OCI-M1 (cell line): Measurements from ENCODE around the gene UBE2E1.
A peak's percentile ranks its signal among the peaks of the same experiment; 100 is the strongest.

Experiments
- DNase-seq: peaks from one replicate; lab custom pipeline; 2025; lab: John Stamatoyannopoulos, UW

Gene UBE2E1

DNA sequence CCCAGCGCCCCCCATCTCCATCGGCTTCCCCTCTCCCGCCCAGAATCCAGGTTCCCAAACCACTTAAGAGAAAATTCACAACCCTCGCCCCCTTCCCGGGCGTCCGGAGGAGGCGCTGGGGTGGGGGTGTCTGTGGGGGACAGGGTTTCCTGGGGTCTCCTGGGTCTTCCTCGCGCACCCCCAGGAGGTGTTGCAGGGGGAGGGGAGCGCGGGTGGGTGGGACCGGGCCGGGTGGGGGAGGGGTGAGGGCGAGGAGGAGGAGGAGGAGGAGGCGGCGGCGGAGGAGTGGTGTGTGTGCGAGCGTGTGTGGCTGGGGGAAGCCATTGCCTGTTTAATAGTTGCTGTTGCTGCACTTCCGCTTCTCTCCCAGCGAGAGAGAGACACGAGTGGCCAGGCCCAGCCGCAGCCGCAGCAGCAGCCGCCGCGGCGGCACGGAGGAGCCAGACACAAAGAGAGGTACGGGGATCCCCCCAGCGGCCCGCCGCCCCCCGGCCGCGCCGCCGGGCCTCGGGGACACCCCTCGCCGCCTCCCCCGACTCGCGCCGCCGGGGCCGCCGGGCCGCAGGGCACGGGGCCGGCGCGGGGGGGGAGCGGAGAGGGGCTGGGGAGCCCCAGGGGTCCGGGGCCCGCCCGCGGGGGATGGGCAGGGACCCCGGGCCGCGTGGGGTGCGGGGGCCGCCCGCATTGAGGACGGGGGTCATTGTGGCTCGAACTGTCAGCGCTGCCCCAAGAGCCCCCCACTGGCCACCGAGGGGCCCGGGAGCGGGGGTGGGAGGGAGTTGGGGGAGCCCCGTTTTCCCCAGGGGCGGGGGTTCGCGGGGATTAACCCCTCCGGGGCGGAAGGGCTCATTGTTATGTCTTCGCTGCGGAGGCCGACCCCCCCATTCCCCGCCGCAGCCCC lies at the start of gene UBE2E1:
Gene UBE2E1 (plus strand): TSS at position 323 of the 901 bp plus-strand sequence. CDS start 1,315 bp downstream, outside the sequence.
- DNase-seq, result peak; percentile 78

DNA sequence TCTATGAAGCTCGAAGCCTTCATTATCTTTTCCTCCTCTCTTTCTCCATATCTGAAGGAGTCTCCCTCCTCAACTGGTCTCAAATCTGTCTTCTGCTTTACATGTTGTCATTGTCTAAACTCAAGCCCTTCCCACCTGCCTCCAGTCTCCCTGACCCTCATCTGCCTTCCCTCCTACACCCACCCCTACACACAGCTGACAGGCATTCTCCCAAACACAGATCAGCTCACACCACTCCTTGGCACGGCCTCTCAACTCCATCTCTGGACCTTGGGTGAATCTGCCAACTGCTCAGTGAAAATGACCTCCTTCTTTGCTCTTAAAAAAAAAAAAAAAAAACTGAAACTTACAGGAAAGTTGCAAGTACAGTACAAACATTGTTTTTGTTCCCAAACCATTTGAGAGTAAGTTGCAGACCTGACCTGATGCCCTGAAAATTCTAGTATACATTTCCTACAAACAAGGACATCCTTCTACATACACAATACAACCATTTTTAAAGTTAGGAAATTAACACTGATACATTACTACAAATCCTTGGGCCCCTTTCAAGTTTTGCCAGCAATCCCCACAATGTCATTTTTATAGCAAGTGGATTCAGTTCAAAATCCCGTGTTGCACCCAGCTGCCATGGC lies 49.4 kb upstream of the UBE2E1 start:
- no peak for DNase-seq

DNA sequence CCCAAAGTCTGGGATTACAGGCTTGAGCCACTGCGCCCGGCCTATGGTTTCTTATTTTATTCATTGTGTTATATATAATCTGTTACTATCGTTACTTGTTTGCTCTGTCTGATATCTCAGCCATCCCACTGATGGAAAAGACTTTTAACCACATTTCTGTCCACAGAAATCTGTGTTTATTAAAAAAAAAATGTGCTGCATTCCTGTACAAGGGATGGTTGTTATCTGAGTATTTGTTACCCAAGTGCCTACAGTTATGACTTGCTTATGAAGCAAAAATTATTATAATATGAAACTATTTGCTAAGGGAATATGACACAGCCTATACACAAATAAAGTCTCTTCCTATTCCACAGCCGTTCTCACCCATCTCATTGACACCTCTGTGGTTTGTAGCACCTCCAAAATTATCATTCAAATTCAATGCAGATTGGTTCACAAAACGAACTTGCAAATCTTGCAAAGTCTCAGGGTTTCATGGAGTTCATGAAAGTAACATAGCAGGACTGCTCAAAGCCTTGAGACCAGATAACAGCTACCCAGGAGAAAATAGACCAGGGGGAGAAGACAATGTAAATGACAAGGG lies 47.4 kb upstream of the UBE2E1 start:
- no peak for DNase-seq

DNA sequence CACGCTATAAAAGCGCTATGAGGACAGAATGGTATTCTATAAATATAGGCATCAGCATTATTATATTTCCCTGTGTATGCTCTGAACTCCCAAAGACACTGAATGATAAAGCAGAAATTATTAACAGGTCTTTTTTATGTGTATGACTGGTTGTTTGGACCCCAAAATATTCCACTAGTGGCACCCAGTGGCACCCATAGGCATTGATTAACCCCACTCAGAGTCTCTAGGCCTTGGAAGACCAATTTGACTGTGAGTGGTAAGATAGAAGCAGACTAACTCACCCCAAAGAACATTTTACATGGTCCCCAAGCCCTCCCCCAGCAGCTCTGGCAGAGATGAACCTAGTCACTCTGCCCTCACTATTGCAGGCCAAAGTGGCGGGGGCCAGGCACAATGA lies 45.4 kb upstream of the UBE2E1 start:
- no peak for DNase-seq

DNA sequence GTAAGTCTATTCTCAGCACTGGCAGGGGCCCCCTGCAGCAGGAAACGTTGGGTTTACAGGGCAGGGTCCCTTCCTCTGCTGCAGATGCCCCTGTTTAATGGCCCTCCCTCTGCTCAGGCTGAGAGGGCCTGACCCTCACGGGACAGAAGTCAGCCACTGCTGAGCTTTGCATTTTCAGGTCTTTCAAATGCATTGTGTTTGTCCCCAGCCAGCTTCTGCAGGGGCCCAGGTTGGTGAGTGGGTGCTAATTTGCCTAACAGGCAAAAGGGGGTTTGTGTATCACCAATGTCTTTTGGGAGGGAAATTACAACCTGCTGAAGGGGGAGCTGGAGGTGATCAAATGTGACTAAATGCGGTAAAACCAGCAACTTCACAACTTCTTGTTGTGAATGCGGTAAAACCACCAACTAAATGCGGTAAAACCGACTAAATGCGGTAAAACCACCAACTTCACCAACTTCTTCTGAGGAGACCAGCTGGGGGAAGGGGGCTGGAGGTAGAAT lies 44.8 kb upstream of the UBE2E1 start:
- no peak for DNase-seq

DNA sequence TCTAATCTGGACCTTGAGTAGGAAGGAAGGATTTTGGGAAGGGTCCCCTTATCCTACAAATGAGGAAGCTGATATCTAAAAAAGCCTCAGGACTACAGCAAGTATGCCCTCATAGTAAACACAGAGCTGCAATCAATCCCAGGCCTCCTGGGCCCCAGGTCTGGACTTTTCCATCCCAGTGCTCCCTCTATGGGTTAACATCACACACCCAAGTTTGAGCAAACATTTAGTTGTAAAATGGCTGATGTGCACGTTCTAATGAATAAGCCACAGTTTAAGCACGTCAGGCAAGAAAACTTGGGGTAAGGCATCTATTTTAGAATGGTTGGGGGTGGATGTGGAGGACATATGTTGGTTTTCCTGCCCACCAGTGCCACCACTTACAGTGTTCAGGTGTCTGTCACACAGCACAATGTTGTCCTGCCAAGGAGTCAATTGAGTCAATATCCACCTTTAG lies 44.3 kb upstream of the UBE2E1 start:
- peak; percentile 44 for DNase-seq

DNA sequence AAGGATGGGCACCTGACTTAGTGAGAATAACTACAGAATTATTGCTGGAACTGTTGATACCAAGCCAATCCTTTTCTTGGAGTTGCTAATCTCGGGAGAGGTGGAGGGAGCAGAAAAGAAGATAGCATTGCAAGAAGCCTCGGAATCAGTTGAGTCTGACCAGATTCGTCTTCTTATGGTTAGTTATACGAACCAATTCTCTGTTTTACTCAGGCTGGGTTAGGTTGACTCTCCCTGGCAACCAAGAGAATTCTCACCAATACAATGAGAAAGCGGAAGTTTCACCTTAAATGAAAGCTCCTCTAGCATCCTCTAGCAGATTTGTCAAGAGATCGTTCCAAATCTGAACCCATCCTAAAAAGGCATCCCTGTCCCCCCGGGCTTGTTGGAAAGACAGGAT lies 43.5 kb upstream of the UBE2E1 start:
- DNase-seq, result no peak

- no peak for DNase-seq
These were observed 42.8 kb upstream of the UBE2E1 start for GRCh38 chr3:23762759-23763477.

- no peak for DNase-seq
These were observed 41.3 kb upstream of the UBE2E1 start for GRCh38 chr3:23764407-23764806.

GRCh38 chr3:23767546-23767945 lies 38.2 kb upstream of the UBE2E1 start:
- no peak for DNase-seq

DNA sequence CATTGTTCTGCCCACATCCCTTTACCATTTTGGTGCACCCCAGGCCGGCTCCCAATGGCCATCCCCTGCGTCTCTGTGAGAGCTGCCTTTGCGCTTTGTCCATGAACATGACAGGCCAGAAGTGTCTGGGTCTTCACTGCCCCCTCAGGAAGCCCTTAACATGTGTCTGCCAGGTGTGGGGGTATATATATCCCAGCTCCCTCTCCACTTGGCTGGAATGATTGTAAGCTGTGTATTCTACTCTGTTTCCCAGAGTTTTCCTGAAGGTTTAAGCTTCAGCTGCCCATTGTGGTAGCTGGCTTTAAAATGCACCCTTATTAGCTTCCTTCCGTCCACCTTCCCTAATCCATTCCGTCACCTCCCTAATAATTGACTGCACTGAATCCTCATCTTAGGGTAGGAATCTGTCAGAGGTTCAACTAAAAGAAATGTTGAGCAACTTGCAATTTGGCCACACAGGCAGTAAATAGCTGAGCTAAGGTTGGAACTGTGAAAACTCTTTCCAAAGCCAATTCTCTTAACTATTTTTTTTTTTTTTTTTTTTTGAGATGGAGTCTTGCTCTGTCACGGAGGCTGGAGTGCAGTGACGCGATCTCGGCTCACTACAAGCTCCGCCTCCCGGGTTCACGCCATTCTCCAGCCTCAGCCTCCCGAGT lies 30.4 kb upstream of the UBE2E1 start:
- DNase-seq, result no peak

DNA sequence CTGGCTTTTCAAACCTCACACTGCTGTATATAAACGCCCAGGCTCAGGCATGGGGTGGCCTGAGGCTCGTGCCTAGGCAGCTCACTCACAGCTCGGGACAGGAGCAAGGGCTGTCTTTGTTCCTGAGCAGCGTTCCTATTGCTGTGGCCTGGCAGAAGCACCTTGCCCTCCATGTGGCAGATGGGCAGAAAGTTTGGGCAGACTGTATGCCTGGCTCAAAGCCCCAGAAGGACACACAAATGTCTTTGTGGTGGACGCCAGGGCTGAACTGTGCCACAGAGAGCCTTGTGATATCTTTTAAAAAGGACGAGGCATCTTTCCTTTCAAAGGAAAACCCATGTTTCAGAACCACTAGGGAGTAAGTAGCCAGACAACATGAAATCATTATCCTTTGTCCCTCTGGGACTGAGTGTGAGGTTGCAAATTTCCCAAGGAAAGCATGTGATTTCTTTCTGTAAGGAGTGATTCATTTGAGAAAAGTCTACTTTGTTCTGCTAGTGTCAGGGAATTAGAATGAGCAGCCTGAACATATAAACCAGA lies 29.3 kb upstream of the UBE2E1 start:
- DNase-seq, result no peak

DNA sequence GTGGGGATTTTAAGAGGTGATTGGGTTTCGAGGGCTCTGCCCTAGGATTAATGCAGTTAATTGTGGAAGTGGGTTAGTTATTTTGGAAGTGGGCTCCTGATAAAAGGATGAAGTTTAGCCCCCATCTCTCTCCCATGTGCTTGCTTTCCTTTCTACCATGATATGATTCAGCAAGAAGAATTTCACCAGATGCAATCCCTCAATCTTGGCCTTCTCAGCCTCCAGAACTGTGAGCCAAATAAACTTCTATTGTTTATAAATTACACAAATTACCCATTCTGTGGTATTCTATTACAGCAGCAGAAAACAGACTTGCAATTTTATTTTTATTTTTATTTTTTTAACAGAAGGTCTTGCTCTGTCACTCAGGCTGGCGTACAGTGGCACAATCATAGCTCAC lies 27.3 kb upstream of the UBE2E1 start:
- no peak for DNase-seq

DNA sequence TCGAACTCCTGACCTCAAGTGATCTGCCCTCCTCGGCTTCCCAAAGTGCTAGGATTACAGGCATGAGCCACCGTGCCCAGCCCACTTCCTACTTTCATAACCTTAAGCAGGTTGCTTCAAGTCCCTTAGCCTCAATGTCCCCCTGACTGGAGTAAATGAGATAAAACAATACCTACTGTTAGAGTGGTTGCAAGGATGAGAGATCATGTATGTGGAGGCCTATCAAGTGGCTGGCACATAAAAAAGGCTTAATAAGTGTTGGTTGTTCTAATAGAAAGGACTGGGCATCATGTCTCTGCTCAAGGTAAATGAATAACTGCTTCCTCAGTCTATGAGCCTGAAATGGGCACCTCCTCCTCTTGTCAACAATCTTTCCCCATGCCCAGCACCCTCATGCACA lies 25.9 kb upstream of the UBE2E1 start:
- no peak for DNase-seq

GRCh38 chr3:23781051-23781450 lies 24.7 kb upstream of the UBE2E1 start:
- DNase-seq, result no peak

DNA sequence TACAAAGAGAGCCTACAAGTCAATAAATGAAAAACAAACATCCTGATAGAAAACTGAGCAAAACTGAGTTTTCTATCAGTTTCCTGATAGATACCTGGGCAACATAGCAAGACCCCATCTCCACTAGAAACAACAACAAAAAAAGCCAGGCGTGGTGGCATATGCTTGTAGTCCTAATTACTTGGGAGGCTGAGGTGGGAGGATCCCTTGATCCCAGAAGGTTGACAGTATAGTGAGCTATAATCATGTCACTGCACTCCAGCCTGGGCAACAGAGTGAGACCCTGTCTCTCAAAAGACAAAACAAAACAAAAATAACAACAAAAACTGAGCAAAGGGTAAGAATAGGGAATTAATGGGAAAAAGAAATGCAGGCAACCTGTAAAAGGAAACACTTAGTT lies 23.9 kb upstream of the UBE2E1 start:
- DNase-seq, result no peak

DNA sequence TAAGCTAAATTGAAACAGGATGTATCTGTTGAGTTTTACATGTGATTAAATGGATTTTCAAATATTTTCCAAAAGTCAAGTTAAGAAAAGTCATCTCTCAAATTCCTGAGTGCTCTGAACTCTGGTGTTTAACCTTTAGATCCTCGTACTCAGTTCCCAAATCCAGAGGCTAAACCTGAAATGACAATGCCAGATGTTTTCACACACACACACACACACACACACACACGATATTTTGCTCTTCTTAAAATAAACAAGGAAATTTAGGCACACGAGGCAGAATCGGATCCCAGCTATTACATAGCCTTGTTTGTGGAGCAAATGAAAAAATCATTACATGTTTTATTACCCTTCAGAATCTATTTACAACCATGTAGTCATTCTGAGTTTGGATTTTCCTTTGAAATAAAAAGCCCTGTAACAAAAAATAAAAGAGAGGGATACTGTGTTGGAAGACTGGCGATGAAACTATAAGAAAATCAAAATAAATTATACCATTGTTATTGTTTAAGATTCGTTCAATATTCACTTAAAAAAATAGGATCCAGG lies 20.6 kb upstream of the UBE2E1 start:
- DNase-seq, result no peak

GRCh38 chr3:23785882-23786281 lies 19.9 kb upstream of the UBE2E1 start:
- no peak for DNase-seq

GRCh38 chr3:23791678-23792077 lies 14.1 kb upstream of the UBE2E1 start:
- DNase-seq, result no peak

- no peak for DNase-seq
These were observed 12.1 kb upstream of the UBE2E1 start for GRCh38 chr3:23793528-23794134.

GRCh38 chr3:23795096-23795495 lies 10.7 kb upstream of the UBE2E1 start:
- DNase-seq, result no peak
